HepG2 (cell line): ENCODE data around the gene NEU1. TPM values are rescaled to one million over a fixed set of nuclear protein-coding genes. Genes with fewer than 3 reads are reported as not detected.
A peak's percentile ranks its signal among the peaks of the same experiment; 100 is the strongest.

Source experiments
- CHD4 ChIP-seq: fragments of 200-600 bp; sonication (generic); IDR thresholded peaks from 2 replicates; pipeline ENCODE4 v1.7.0; 2017; ENCODE audit warnings: mild to moderate bottlenecking, low read length, borderline replicate concordance
- GABPB1 ChIP-seq: IDR thresholded peaks from 2 replicates; pipeline ENCODE4 v1.6.1; 2016; ENCODE audit warnings: mild to moderate bottlenecking, missing genetic modification reagents, moderate library complexity, missing compliant biosample characterization
- GTF3A ChIP-seq: sonication (generic); formaldehyde crosslinking; conservative IDR thresholded peaks from 2 replicates; pipeline ENCODE4 v1.4.0; 2020; ENCODE audit warnings: mild to moderate bottlenecking, missing genetic modification reagents
- MED13 ChIP-seq: sonication (generic); formaldehyde crosslinking; IDR thresholded peaks from 2 replicates; pipeline ENCODE4 v1.5.0; 2020; ENCODE audit warnings: missing genetic modification reagents
- MTA1 ChIP-seq: sonication (generic); formaldehyde crosslinking; IDR thresholded peaks from 2 replicates; pipeline ENCODE4 v1.4.0; 2020; ENCODE audit warnings: missing genetic modification reagents, mild to moderate bottlenecking, borderline replicate concordance
- RARG ChIP-seq: sonication (generic); formaldehyde crosslinking; IDR thresholded peaks from 2 replicates; pipeline ENCODE4 v1.4.0; 2020; ENCODE audit warnings: low read depth, mild to moderate bottlenecking, missing genetic modification reagents
- RERE ChIP-seq: IDR thresholded peaks from 2 replicates; pipeline ENCODE4 v1.6.1; 2016; ENCODE audit warnings: low read depth, missing genetic modification reagents, missing compliant biosample characterization
- REST ChIP-seq, 2 experiments: IDR thresholded peaks; 2 replicates each; pipeline ENCODE4 v1.6.1; 2011 to 2012; ENCODE audit warnings: low read length in 2 of 2, borderline replicate concordance in 1 of 2, low read depth in 1 of 2, mild to moderate bottlenecking in 1 of 2, moderate library complexity in 1 of 2
- SMAD3 ChIP-seq: sonication (generic); formaldehyde crosslinking; IDR thresholded peaks from 2 replicates; pipeline ENCODE4 v1.4.0; 2020; ENCODE audit warnings: missing genetic modification reagents
- TBX2 ChIP-seq: sonication (generic); formaldehyde crosslinking; IDR thresholded peaks from 2 replicates; pipeline ENCODE4 v1.5.0; 2020; ENCODE audit warnings: missing genetic modification reagents, mild to moderate bottlenecking, borderline replicate concordance
- TEAD3 ChIP-seq: optimal IDR thresholded peaks from 2 replicates; pipeline ENCODE3; 2016; ENCODE audit warnings: borderline replicate concordance
- THAP11 ChIP-seq: IDR thresholded peaks from 2 replicates; pipeline ENCODE4 v1.6.1; 2016; ENCODE audit warnings: missing biosample characterization, missing genetic modification reagents
- ZFY ChIP-seq: sonication (generic); formaldehyde crosslinking; IDR thresholded peaks from 2 replicates; pipeline ENCODE4 v1.4.0; 2020; ENCODE audit warnings: missing genetic modification reagents
- ZNF33A ChIP-seq: sonication (generic); formaldehyde crosslinking; IDR thresholded peaks from 2 replicates; pipeline ENCODE4 v1.5.1; 2020; ENCODE audit warnings: missing genetic modification reagents, mild to moderate bottlenecking, moderate library complexity, borderline replicate concordance
- ZNF556 ChIP-seq: sonication (generic); formaldehyde crosslinking; IDR thresholded peaks from 2 replicates; pipeline ENCODE4 v1.4.0; 2020; ENCODE audit warnings: mild to moderate bottlenecking, missing genetic modification reagents, borderline replicate concordance
- ZNF616 ChIP-seq: sonication (generic); formaldehyde crosslinking; IDR thresholded peaks from 2 replicates; pipeline ENCODE4 v1.5.0; 2020; ENCODE audit warnings: low read depth, mild to moderate bottlenecking, missing genetic modification reagents
- polyA plus RNA-seq, 8 experiments: library from polyadenylated mRNA; depleted of rRNA in 3 of 8; stranded (reverse) in 7 of 8; unstranded in 1 of 8; fragments of >200 nt; fragmentation: Illumina TruSeq in 4 of 8; extraction: Trizol in 4 of 8; gene quantifications; 2 replicates each; pipeline versions ENCODE4 v1.2.1 to v1.2.3, GENCODE V29; 2011 to 2016; ENCODE audit warnings: low read depth in 4 of 8, missing spikeins in 1 of 8, mixed read lengths in 1 of 8; ENCODE audit not compliant: insufficient read depth in 1 of 8
- total RNA-seq, 5 experiments: library from RNA; depleted of rRNA; stranded (reverse); fragments of >200 nt; fragmentation: Illumina TruSeq; extraction: Trizol; gene quantifications; 2 replicates each; pipeline ENCODE4 v1.2.3, GENCODE V29; 2016; ENCODE audit warnings: low read depth in 1 of 5
- TF ChIP-seq, protein P1 (sequence below): sonication (generic); formaldehyde crosslinking; IDR thresholded peaks from 2 replicates; pipeline ENCODE4 v1.5.0; 2020; ENCODE audit warnings: mild to moderate bottlenecking, missing genetic modification reagents

NEU1 gene
- total and polyA plus RNA-seq, 2 of the 13 experiments (the other 11 are each of a cell fraction or from before 2014, with no cell fraction given), result 215 to 297 TPM

DNA sequence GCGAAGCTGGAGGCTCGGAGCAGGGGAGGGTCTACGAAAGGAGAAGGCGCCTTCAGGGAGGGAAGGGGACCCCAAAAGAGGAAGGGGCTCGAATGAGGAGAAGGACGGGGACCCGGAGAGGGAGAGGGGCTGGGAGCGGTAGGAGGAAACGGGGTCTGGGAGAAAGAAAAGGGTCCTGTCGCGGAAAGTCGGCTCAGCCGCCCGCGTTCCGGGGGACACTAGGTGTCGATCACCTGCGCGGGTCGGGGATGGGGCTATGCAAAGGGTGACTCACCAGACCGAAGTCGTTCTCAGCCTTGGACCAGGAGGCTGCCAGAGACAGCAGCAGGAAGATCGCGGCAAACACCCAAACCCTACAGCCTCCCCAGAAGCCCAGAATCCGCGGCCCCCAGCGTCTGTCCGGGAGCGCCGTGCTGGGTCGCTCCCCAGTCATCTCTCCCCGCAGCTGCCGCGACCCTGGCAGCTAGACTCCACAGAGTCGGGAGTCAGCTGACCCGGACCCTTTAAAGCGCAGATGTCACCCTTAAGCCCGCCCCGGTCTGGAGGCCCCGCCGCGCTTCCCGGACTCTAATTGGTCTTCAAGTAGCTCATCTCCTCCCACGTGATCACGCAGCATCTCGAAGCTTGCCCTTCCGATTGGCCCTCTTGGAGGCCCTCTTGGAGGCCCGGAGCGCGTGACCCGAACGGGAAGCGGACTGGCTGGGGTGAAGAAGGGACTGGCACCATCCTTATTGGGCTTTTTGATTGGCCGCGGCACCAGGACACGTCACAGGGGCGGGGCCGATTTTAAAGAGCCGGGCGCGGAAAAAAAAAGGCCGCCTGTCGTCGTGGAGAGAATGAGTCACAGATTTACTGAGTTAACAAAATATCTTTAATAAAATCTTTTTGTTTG, at the start of gene NEU1 (continued):
- peak; percentile 69 for TF ChIP-seq ZFY
- TF ChIP-seq, protein P1, sequence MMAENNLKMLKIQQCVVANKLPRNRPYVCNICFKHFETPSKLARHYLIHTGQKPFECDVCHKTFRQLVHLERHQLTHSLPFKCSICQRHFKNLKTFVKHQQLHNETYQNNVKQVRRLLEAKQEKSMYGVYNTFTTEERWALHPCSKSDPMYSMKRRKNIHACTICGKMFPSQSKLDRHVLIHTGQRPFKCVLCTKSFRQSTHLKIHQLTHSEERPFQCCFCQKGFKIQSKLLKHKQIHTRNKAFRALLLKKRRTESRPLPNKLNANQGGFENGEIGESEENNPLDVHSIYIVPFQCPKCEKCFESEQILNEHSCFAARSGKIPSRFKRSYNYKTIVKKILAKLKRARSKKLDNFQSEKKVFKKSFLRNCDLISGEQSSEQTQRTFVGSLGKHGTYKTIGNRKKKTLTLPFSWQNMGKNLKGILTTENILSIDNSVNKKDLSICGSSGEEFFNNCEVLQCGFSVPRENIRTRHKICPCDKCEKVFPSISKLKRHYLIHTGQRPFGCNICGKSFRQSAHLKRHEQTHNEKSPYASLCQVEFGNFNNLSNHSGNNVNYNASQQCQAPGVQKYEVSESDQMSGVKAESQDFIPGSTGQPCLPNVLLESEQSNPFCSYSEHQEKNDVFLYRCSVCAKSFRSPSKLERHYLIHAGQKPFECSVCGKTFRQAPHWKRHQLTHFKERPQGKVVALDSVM (CRISPR knock-in tag), result 0 out of 2 replicates have a peak, but pooled peaks have one; percentile 3
- peak; percentile 81 for TF ChIP-seq SMAD3 (CRISPR knock-in tag)
- peak in 1 of 2 experiments; percentile 81; a peak in 2 of 4 replicates for TF ChIP-seq REST (IDR thresholded peaks at IDR 0.05; ENCODE audit: borderline replicate concordance in 1 of 2, low read depth in 1 of 2, low read length in 2 of 2)
- TF ChIP-seq THAP11 (CRISPR knock-in tag), result peak; percentile 90
- peak; percentile 54; the same call in 1 of the 2 replicates for TF ChIP-seq TBX2
- no peak for TF ChIP-seq ZNF616 (CRISPR knock-in tag)
- 0 out of 2 replicates have a peak, but pooled peaks have one; percentile 3 for TF ChIP-seq RERE (CRISPR knock-in tag)
- TF ChIP-seq RARG (CRISPR knock-in tag), result no peak; the same call in 1 of the 2 replicates
- TF ChIP-seq MTA1 (CRISPR knock-in tag), result no peak
- TF ChIP-seq CHD4, result no peak
- TF ChIP-seq TEAD3, result peak; percentile 63
- TF ChIP-seq MED13 (CRISPR knock-in tag), result peak; percentile 66; the same call in 1 of the 2 replicates
- TF ChIP-seq ZNF556 (CRISPR knock-in tag), result peak; percentile 71; the same call in 1 of the 2 replicates
- TF ChIP-seq GTF3A (CRISPR knock-in tag), result 0 out of 2 replicates have a peak, but pooled peaks have one; percentile 60
- peak; percentile 87 for TF ChIP-seq GABPB1 (CRISPR knock-in tag)
- TF ChIP-seq ZNF33A, result peak; percentile 85; the same call in 1 of the 2 replicates
